Glutamatergic neuron (in vitro differentiated cells): ENCODE results near the gene FBXW4. TPM values are rescaled to one million over a fixed set of nuclear protein-coding genes. Genes with fewer than 3 reads are reported as not detected.

ENCODE experiments used
- DNase-seq: peaks from one replicate; pipeline ENCODE4 v3.0.0; 2022
- H3K27ac Mint-ChIP-seq: one replicate; pipeline ENCODE4 v1.8.0; 2020; ENCODE audit warnings: mild to moderate bottlenecking, mixed read lengths, inconsistent platforms; ENCODE audit not compliant: unreplicated experiment
- H3K27me3 Mint-ChIP-seq: one replicate; pipeline ENCODE4 v1.8.0; 2020; ENCODE audit warnings: mild to moderate bottlenecking, moderate library complexity, mixed read lengths, inconsistent platforms; ENCODE audit not compliant: unreplicated experiment
- H3K36me3 Mint-ChIP-seq: one replicate; pipeline ENCODE4 v1.8.0; 2020; ENCODE audit warnings: mild to moderate bottlenecking, mixed read lengths, inconsistent platforms; ENCODE audit not compliant: unreplicated experiment
- H3K4me1 Mint-ChIP-seq: one replicate; pipeline ENCODE4 v1.8.0; 2020; ENCODE audit warnings: mild to moderate bottlenecking, low read depth, mixed read lengths, inconsistent platforms; ENCODE audit not compliant: unreplicated experiment
- H3K4me3 Mint-ChIP-seq: one replicate; pipeline ENCODE4 v1.8.0; 2020; ENCODE audit warnings: mild to moderate bottlenecking, mixed read lengths, inconsistent platforms; ENCODE audit not compliant: unreplicated experiment
- H3K9me3 Mint-ChIP-seq: one replicate; pipeline ENCODE4 v1.8.0; 2020; ENCODE audit warnings: mild to moderate bottlenecking, moderate library complexity, mixed read lengths, inconsistent platforms; ENCODE audit not compliant: unreplicated experiment
- CTCF ChIP-seq: fragments of 200-600 bp; sonication (generic); IDR thresholded peaks from one replicate; pipeline ENCODE4 v1.5.0; 2021; ENCODE audit not compliant: partially characterized antibody, unreplicated experiment
- total RNA-seq: library from RNA; stranded (reverse); fragmentation: NEBNext Ultra II Directional; extraction: Animal tissue kit (Norgen Biotek cat#: 25700); gene quantifications from one replicate; pipeline ENCODE4 v1.2.1, GENCODE V29; 2021; ENCODE audit not compliant: unreplicated experiment

FBXW4 gene
- total RNA-seq, 1 donor from 2014 or later: 25.8 TPM

DNA sequence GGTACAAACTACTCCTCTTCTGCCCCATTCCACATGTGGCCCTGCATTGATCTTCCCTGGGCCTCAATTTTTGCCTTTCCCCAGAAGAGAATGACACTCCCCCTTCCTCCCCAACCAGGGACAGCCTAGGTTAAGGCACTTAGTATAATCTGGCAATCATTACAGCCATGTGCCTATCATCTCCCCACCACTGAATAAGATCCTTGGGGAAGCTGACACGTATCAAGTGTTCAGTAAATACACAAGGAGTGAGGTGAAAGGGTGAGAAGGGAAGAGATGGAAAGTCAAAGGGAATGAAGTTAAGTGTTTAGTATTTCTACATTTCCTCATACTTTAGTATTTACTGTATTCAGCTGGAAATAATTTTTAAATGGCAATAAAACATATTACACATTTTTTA lies 31.9 kb downstream of the FBXW4 start:
- peaks cover 1% of the 10 kb centered on the region for H3K27me3 Mint-ChIP-seq
- no peak overlapping the region for H3K27ac Mint-ChIP-seq
- no peak overlapping the region for H3K4me3 Mint-ChIP-seq
- H3K36me3 Mint-ChIP-seq: peaks cover 5% of the 10 kb centered on the region
- no peak for TF ChIP-seq CTCF
- no peak for DNase-seq
- peaks cover 2% of the 10 kb centered on the region for H3K4me1 Mint-ChIP-seq
- no peaks in the 10 kb centered on the region for H3K9me3 Mint-ChIP-seq

GRCh38 chr10:101660256-101660655 lies 34.7 kb downstream of the FBXW4 start:
- peaks cover 2% of the 10 kb centered on the region for H3K4me1 Mint-ChIP-seq
- no peak overlapping the region for H3K27ac Mint-ChIP-seq
- no peaks in the 10 kb centered on the region for H3K9me3 Mint-ChIP-seq
- H3K4me3 Mint-ChIP-seq: no peak overlapping the region
- H3K36me3 Mint-ChIP-seq: no peaks in the 10 kb centered on the region
- H3K27me3 Mint-ChIP-seq: peaks cover 1% of the 10 kb centered on the region
- TF ChIP-seq CTCF: no peak
- no peak for DNase-seq

DNA sequence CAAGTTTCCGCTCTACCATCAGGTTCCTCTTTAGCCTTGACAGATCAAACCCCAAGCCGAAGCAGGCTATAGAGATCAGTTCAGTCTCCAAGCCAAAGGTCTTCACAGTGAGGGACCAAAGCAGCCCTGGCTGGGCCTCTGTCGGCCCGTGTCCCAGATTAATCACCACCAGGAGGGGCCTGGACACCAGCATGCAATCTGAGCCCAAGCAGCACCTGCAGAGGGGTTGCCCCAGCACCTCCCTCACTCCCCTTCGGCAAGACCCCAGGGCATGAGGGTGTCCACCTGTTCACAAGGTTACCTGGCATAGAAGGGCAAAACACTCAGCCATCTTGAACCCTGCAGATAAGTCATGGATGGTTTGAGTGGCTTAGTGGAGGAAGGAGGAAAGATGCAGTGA lies 36.0 kb downstream of the FBXW4 start:
- no peak for DNase-seq
- H3K4me1 Mint-ChIP-seq: peaks cover 2% of the 10 kb centered on the region
- H3K4me3 Mint-ChIP-seq: no peak overlapping the region
- no peaks in the 10 kb centered on the region for H3K9me3 Mint-ChIP-seq
- H3K27ac Mint-ChIP-seq: no peak overlapping the region
- no peaks in the 10 kb centered on the region for H3K36me3 Mint-ChIP-seq
- H3K27me3 Mint-ChIP-seq: no peaks in the 10 kb centered on the region
- TF ChIP-seq CTCF: no peak

DNA sequence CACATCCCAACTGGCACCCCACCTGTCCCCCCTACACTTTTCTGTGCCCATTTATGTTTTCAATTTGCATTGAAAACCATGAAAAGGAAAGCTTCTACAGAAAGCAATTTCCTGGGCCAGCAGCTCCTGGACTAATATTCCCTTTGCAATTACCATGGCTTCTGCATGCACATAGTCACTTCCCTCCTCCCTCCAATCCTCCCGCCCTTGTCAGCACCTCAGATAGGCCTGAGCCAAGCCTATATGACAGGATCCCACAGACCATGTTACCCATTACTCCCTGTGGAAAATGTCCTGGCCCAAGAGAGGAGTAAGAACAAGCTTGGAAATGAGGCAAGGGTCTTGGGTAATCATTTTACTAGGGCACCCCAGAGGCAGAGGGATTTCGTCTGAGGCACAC lies 38.1 kb downstream of the FBXW4 start:
- no peak for TF ChIP-seq CTCF
- DNase-seq: no peak
- H3K4me1 Mint-ChIP-seq: peaks cover under 1% of the 10 kb centered on the region
- no peaks in the 10 kb centered on the region for H3K27me3 Mint-ChIP-seq
- no peak overlapping the region for H3K4me3 Mint-ChIP-seq
- H3K36me3 Mint-ChIP-seq: no peaks in the 10 kb centered on the region
- no peaks in the 10 kb centered on the region for H3K9me3 Mint-ChIP-seq
- no peak overlapping the region for H3K27ac Mint-ChIP-seq

DNA sequence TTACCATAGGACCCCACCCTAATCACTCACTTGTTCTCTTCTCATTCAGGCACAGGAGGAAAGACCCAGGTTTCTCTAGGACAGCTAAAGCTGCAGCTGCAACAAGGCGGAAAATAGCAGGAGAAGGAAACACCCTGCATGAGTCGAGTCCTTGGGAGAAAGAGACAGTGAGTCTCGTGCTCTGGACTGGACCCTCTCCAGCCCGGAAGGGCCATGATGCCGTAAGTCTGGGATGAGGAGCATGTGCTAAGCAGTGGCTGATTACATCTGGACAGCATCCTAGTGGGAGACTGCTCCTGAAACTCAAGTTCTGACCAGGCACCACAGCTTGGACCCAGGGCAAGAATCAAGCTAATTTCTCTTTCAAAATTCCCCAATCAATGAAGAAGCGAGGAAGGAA lies 39.4 kb downstream of the FBXW4 start:
- DNase-seq: no peak
- TF ChIP-seq CTCF: no peak
- no peaks in the 10 kb centered on the region for H3K36me3 Mint-ChIP-seq
- H3K27me3 Mint-ChIP-seq: no peaks in the 10 kb centered on the region
- no peak overlapping the region for H3K27ac Mint-ChIP-seq
- no peaks in the 10 kb centered on the region for H3K9me3 Mint-ChIP-seq
- no peak overlapping the region for H3K4me3 Mint-ChIP-seq
- peaks cover 5% of the 10 kb centered on the region for H3K4me1 Mint-ChIP-seq
